UCSD-AML1 (cell line): ENCODE results near the gene ARMC9.
A peak's percentile ranks its signal among the peaks of the same experiment; 100 is the strongest.

Experiments
- DNase-seq: peaks from one replicate; lab custom pipeline; 2025; ENCODE audit not compliant: unreplicated experiment; lab: John Stamatoyannopoulos, UW

Gene ARMC9

DNA sequence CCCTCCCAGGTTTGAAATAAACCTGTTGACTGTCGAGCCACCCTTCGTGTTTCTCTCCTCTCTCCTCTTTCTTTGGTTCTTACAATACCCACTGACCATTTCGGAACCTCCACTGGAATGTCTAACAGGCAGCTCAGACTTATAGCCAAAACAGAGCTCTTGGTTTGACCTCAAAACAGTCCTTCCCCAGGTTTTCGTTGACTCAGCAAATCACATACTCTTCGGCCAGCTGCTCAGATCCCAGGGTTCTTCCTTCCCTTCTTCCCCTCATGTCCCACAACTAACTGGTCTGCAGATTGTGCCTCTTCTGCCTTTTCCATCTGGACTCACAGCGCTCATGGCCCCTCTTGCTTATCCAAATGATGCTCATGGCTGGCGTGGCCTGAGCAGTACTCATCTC, 4.7 kb downstream of the ARMC9 start:
- DNase-seq, result no peak

- DNase-seq, result no peak
Measured at GRCh38 chr2:231204146-231204545, 5.7 kb downstream of the ARMC9 start.

DNA sequence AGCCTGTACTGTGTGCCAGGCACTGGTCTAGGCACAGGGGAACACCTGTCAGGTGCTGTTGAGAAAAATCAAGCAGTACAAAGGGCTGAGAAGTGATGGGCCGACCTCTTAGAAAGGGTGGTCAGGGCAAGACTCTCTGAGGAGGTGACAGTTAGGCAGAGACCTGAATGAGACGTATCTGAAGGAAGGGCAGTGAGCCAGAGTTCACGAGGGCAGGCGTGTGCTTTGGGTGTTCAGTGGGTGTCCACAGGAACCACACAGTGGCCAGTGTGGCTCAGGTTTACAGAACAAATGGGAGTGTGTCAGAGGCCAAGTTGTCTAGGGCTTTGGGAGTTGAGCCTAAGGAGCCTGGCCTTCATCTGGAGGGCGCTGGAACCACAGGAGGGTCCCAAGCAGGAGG, 6.2 kb downstream of the ARMC9 start:
- no peak for DNase-seq

DNA sequence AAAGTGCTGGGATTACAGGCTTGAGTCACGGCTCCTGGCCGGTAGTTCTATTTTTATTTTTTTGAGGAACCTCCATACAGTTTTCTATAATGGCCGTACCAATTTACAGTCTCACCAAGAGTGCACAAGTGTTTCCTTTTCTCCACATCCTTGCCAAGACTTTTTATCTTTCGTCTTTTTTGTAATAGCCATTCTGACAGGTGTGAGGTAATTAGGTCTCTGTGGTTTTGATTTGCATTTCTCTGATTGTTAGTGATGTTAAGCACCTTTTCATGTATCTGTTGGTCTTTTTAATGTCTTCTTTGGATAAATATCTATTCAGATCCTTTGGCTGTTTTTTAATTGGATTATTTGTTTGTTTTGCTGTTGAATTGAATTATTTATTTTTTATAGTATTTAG, 9.3 kb downstream of the ARMC9 start:
- no peak for DNase-seq

DNA sequence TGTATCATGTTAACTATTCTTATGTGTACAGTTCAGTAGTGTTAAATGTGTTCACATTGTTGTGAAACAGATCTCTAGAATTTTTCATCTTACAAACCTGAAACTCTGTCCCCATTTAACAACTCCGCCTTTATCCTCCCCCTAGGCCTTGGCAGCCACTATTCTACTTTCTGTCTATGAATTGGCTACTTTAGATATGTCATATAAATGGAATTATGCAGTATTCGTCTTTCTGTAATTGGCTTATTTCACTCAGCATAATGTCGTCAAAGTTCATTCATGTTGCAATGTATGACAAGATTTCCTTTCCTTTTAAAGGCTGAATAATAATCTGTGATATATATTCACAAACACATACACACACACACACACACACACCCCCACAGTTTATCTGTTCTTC, 12.4 kb downstream of the ARMC9 start:
- DNase-seq, result no peak

GRCh38 chr2:231211486-231211885, 13.1 kb downstream of the ARMC9 start:
- DNase-seq, result no peak

GRCh38 chr2:231212329-231212845, 14.0 kb downstream of the ARMC9 start:
- no peak for DNase-seq

GRCh38 chr2:231213931-231214642, 15.7 kb downstream of the ARMC9 start:
- DNase-seq, result no peak

GRCh38 chr2:231218366-231218765, 19.9 kb downstream of the ARMC9 start:
- DNase-seq, result no peak

GRCh38 chr2:231219289-231219688, 20.9 kb downstream of the ARMC9 start:
- no peak for DNase-seq

DNA sequence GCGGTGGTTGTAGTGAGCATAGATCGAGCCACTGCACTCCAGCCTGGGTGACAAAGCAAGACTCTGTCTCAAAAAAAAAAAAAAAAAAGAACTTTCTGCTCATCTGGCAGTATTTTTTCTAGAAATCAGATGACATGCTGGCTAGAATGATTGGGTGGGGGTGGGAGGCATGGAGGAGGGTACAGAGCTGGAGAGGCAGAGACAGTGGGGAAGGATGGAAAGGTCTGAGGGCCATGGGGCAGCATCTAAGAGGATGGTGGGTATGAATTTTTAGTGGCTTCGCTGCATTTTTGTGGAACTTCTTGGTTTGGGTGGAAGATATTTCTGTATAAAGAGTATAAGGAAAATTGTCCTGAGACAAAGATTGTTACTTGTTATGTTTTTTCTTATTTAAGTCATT, 23.3 kb downstream of the ARMC9 start:
- no peak for DNase-seq

- no peak for DNase-seq
Measured at GRCh38 chr2:231222318-231223000, 24.0 kb downstream of the ARMC9 start.

DNA sequence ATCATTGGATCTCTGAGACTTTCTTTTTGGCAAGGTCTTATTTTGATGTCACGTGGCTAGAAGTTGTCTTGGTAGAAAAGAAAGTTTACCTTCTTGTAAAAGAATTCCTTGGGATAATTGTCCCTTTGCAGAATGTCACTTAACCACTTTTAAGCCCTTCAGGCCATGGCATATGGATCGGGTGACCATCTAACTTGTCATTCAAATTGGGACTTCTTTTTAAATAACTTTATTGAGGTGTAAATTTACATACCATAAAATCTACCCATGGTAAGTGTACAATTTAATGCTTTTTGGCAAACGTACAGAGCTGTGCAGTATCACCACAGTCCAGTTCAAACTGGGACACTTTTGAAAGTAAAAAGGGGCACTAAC, 24.6 kb downstream of the ARMC9 start:
- no peak for DNase-seq

- no peak for DNase-seq
Measured at GRCh38 chr2:231223458-231223976, 25.1 kb downstream of the ARMC9 start.

DNA sequence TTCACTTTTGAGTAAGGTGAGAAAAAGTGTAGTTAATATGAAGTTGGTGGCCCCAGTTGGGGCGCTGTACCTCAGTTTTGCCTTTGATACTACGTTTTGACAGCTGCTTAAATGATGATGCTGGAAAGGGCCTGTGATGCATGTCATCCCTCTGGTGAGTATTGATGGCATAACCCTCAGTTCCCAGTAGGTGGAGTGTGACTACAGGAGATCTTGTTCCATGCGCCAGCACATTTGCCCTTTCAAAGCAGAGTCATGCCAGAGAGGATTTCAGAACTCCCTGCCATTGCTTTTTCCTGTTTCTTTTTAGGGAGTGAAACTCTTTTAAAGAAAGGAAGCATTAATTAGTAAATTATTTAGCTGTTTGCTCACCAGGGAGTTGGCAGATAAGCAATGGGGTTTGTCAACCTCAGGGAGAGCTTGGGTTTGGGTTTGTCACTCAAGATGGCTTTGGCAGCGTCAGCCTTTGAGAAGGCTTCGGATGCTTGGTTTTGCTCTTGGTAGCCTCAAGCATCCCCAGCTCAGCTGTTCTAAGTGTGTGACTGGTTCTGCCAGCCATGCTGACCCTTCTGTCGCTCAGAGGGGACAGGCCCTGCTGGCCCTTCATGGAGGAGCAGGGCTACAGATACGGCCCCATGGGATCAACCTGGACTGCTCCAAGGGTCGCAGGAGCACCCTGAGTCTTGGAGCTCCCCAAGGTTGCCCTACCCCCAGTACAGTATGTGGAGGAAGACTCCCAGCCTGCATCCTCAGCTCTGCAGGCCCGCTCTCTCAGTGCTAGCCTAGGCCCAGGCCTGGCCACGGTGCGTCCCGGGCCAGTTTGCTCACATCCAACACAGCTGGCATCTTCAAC, 29.1 kb downstream of the ARMC9 start:
- DNase-seq, result peak; percentile 27

DNA sequence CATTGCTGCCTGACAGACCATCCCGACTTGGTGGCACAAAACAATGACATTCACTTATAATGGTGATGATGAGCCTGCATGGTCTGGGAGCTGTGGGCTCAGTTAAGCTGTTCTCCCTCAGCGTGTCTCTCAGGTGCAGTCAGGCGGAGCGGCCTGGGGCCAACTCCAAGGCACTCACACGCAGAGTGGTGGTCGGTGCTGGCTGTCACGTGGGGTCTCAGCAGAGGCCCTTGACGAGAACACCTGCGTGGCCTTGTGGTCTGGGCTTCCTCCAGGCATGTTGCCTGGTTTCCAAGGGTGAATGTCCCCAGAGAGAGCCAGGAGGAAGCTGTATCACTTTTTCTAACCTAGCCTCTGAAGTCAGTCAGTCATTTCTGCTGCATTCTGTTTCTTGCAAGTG, 29.8 kb downstream of the ARMC9 start:
- peak; percentile 22 for DNase-seq

DNA sequence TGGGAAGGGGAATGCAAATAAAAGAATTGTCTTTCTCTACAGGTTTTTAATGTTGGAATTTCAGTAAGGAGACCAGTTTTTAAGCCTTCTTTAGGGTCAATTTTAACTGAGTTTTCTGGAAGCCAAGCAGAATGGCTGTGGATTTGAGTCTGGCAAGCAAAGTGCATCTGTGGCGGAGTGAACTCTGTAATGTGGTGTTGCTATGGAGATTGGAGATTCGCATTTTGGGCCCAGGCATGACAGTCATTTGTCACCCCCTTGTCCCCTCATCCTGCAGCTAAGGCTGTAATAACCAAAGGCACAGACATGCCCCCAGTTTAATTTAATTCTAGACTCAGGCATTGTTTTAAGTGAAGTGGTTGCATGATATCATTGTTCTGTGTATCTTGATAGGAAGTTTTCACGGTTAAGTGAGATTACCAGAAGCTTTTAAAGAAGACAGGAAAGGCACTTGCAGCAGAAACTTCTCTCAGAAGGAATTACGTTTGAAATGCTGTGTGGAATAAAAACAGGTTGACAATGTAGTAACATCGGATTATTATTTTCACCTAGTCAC, 30.6 kb downstream of the ARMC9 start:
- no peak for DNase-seq

GRCh38 chr2:231235217-231235616, 36.8 kb downstream of the ARMC9 start:
- no peak for DNase-seq

DNA sequence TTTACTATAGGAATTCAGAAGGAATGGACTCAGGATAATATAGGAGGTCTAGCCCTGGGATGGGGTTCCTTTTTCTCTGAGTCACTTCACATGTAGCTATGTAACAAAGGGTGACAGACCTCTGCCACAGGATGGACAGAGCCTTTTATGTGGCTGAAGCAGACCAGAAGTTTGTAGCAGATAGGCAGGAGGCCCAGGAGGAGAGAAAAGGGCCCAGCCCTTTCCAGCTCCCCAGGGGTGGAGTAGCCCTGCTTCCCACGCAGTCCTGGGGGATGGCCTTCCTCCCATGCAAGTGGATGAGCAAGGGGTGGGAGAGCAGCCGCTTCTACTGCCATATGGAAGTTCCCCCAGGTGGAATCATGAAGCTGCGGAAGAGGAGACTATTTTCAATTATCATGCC, 40.3 kb downstream of the ARMC9 start:
- DNase-seq, result peak; percentile 18

DNA sequence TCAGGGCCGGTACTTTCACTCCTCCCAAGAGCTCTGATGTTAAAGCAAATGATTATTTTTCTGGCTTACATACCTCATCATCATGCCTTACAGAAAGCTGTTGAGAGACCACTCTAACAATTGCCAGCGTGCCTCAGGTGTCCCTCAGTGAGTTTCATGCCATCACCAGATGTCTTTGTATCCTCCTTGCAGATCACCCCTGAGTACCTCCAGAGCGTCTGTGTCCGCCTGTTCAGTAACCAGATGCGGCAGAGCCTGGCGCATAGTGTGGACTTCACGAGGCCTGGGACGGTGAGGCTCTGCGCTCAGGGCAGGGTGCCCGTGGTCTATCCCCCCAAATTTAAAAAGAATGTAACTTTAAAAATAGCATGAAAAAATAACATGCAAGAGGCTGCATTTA, 41.3 kb downstream of the ARMC9 start:
- DNase-seq, result no peak
